HepG2 (cell line): Measurements from ENCODE around the gene MEG3. TPM values are rescaled to one million over a fixed set of nuclear protein-coding genes. Genes with fewer than 3 reads are reported as not detected.

Experiments used
- ARNT ChIP-seq: fragments of 450-650 bp; IDR thresholded peaks from 2 replicates; pipeline ENCODE4 v1.6.1; 2017
- CBFB ChIP-seq: sonication (generic); formaldehyde crosslinking; IDR thresholded peaks from 2 replicates; pipeline ENCODE4 v1.4.0; 2020; ENCODE audit warnings: missing genetic modification reagents
- CTCF ChIP-seq: sonication (generic); formaldehyde crosslinking; IDR thresholded peaks from 2 replicates; pipeline ENCODE4 v1.5.0; 2020; ENCODE audit warnings: mild to moderate bottlenecking, missing genetic modification reagents, moderate library complexity
- EEA1 ChIP-seq: sonication (generic); formaldehyde crosslinking; IDR thresholded peaks from 2 replicates; pipeline ENCODE4 v1.5.1; 2020; ENCODE audit warnings: mild to moderate bottlenecking, missing genetic modification reagents, borderline replicate concordance
- FOXK1 ChIP-seq: sonication (generic); formaldehyde crosslinking; IDR thresholded peaks from 2 replicates; pipeline ENCODE4 v1.4.0; 2020; ENCODE audit warnings: low read depth, missing genetic modification reagents, borderline replicate concordance
- FOXK2 ChIP-seq: fragments of 450-650 bp; IDR thresholded peaks from 2 replicates; pipeline ENCODE4 v1.6.1; 2016
- HMGXB4 ChIP-seq, 2 experiments: sonication (generic) in 1 of 2; formaldehyde crosslinking in 1 of 2; IDR thresholded peaks; 2 replicates each; pipeline versions ENCODE4 v1.4.0 to v1.6.1; 2018 to 2020; ENCODE audit warnings: missing genetic modification reagents in 2 of 2, borderline replicate concordance in 1 of 2, low read depth in 1 of 2, mild to moderate bottlenecking in 1 of 2, missing biosample characterization in 1 of 2
- KLF16 ChIP-seq, 2 experiments: sonication (generic) in 1 of 2; formaldehyde crosslinking in 1 of 2; IDR thresholded peaks; 2 replicates each; pipeline versions ENCODE4 v1.6.1 to v1.8.0; 2016 to 2023; ENCODE audit warnings: missing genetic modification reagents in 2 of 2, missing compliant biosample characterization in 1 of 2
- MAZ ChIP-seq, 2 experiments: sonication (generic) in 1 of 2; formaldehyde crosslinking in 1 of 2; IDR thresholded peaks; 2 replicates each; pipeline versions ENCODE4 v1.5.0 to v1.6.1; 2012 to 2020; ENCODE audit warnings: low read depth in 2 of 2, mild to moderate bottlenecking in 2 of 2, borderline replicate concordance in 1 of 2, improper control_type of control experiment in 1 of 2, low read length in 1 of 2, missing genetic modification reagents in 1 of 2, moderate library complexity in 1 of 2
- NFE2L1 ChIP-seq: sonication (generic); formaldehyde crosslinking; IDR thresholded peaks from 2 replicates; pipeline ENCODE4 v1.4.0; 2020; ENCODE audit warnings: missing genetic modification reagents, mild to moderate bottlenecking, borderline replicate concordance
- NKX3-1 ChIP-seq: sonication (generic); formaldehyde crosslinking; IDR thresholded peaks from 2 replicates; pipeline ENCODE4 v1.5.0; 2020; ENCODE audit warnings: missing genetic modification reagents
- NONO ChIP-seq, 2 experiments: fragments of 450-650 bp in 1 of 2; sonication (generic) in 1 of 2; formaldehyde crosslinking in 1 of 2; IDR thresholded peaks in 1 of 2; conservative IDR thresholded peaks in 1 of 2; 2 replicates each; pipeline versions ENCODE4 v1.6.1 to v1.8.0; 2017 to 2022; ENCODE audit warnings: mild to moderate bottlenecking in 1 of 2, missing genetic modification reagents in 1 of 2, moderate library complexity in 1 of 2
- SCMH1 ChIP-seq: sonication (generic); formaldehyde crosslinking; IDR thresholded peaks from 2 replicates; pipeline ENCODE4 v1.9.0; 2021; ENCODE audit warnings: missing genetic modification reagents, mild to moderate bottlenecking, borderline replicate concordance
- SOX6 ChIP-seq, 2 experiments: fragments of 450-650 bp in 1 of 2; sonication (generic) in 1 of 2; formaldehyde crosslinking in 1 of 2; IDR thresholded peaks; 2 replicates each; pipeline versions ENCODE4 v1.4.0 to v1.6.1; 2017 to 2020; ENCODE audit warnings: antibody characterized with exemption in 1 of 2, mild to moderate bottlenecking in 1 of 2, missing genetic modification reagents in 1 of 2
- SSRP1 ChIP-seq: IDR thresholded peaks from 2 replicates; pipeline ENCODE4 v1.6.1; 2016; ENCODE audit warnings: control low read depth
- TBX2 ChIP-seq: sonication (generic); formaldehyde crosslinking; IDR thresholded peaks from 2 replicates; pipeline ENCODE4 v1.5.0; 2020; ENCODE audit warnings: missing genetic modification reagents, mild to moderate bottlenecking, borderline replicate concordance
- TCF7 ChIP-seq: sonication (generic); IDR thresholded peaks from 2 replicates; pipeline ENCODE4 v1.6.1; 2016; ENCODE audit warnings: antibody characterized with exemption, low read depth
- ZBTB25 ChIP-seq: IDR thresholded peaks from 2 replicates; pipeline ENCODE4 v1.6.1; 2018; ENCODE audit warnings: missing genetic modification reagents
- ZNF232 ChIP-seq: sonication (generic); formaldehyde crosslinking; IDR thresholded peaks from 2 replicates; pipeline ENCODE4 v1.4.0; 2020; ENCODE audit warnings: missing genetic modification reagents, borderline replicate concordance
- ZNF441 ChIP-seq: sonication (generic); formaldehyde crosslinking; IDR thresholded peaks from 2 replicates; pipeline ENCODE4 v1.7.0; 2021; ENCODE audit warnings: missing genetic modification reagents, borderline replicate concordance
- ZNF564 ChIP-seq: sonication (generic); formaldehyde crosslinking; IDR thresholded peaks from 2 replicates; pipeline ENCODE4 v1.8.1; 2023; ENCODE audit warnings: mild to moderate bottlenecking, missing genetic modification reagents
- ZNF777 ChIP-seq: sonication (generic); formaldehyde crosslinking; IDR thresholded peaks from 2 replicates; pipeline ENCODE4 v1.4.0; 2020; ENCODE audit warnings: missing genetic modification reagents
- ZNF891 ChIP-seq: sonication (generic); formaldehyde crosslinking; IDR thresholded peaks from 2 replicates; pipeline ENCODE4 v1.5.0; 2020; ENCODE audit warnings: mild to moderate bottlenecking, missing genetic modification reagents
- ZSCAN21 ChIP-seq: sonication (generic); formaldehyde crosslinking; IDR thresholded peaks from 2 replicates; pipeline ENCODE4 v1.8.0; 2022; ENCODE audit warnings: mild to moderate bottlenecking, missing genetic modification reagents, moderate library complexity, borderline replicate concordance
- polyA plus RNA-seq, 8 experiments: library from polyadenylated mRNA; depleted of rRNA in 3 of 8; stranded (reverse) in 7 of 8; unstranded in 1 of 8; fragments of >200 nt; fragmentation: Illumina TruSeq in 4 of 8; extraction: Trizol in 4 of 8; gene quantifications; 2 replicates each; pipeline versions ENCODE4 v1.2.1 to v1.2.3, GENCODE V29; 2011 to 2016; ENCODE audit warnings: low read depth in 4 of 8, missing spikeins in 1 of 8, mixed read lengths in 1 of 8; ENCODE audit not compliant: insufficient read depth in 1 of 8
- total RNA-seq, 5 experiments: library from RNA; depleted of rRNA; stranded (reverse); fragments of >200 nt; fragmentation: Illumina TruSeq; extraction: Trizol; gene quantifications; 2 replicates each; pipeline ENCODE4 v1.2.3, GENCODE V29; 2016; ENCODE audit warnings: low read depth in 1 of 5

MEG3 gene
- total and polyA plus RNA-seq, 2 of the 13 experiments (the other 11 are each of a cell fraction or from before 2014, with no cell fraction given): 0.17 TPM; not detected in 1

GRCh38 chr14:100902295-100903133 lies 76.6 kb downstream of the MEG3 start (continued):
- TF ChIP-seq ZBTB25 (CRISPR knock-in tag): no peak
- no peak for TF ChIP-seq ARNT
- TF ChIP-seq TBX2 (CRISPR knock-in tag): no peak
- peak; percentile 23; the same call in 1 of the 2 replicates for TF ChIP-seq ZNF891
- no peak for TF ChIP-seq EEA1 (CRISPR knock-in tag)
- TF ChIP-seq ZSCAN21 (CRISPR knock-in tag): no peak
- peak in 1 of 2 experiments; percentile 28; a peak in 1 of 4 replicates for TF ChIP-seq HMGXB4 (CRISPR knock-in tag; IDR thresholded peaks at IDR 0.05; ENCODE audit: borderline replicate concordance in 1 of 2, low read depth in 1 of 2)
- TF ChIP-seq KLF16 (CRISPR knock-in tag; IDR thresholded peaks at IDR 0.05): no peak
- TF ChIP-seq CBFB: no peak
- no peak for TF ChIP-seq MAZ (IDR thresholded peaks at IDR 0.05; ENCODE audit: borderline replicate concordance, low read depth, low read length)
- TF ChIP-seq MAZ (CRISPR knock-in tag; IDR thresholded peaks at IDR 0.05; ENCODE audit: low read depth): no peak
- TF ChIP-seq SSRP1 (CRISPR knock-in tag): no peak
- TF ChIP-seq CTCF (CRISPR knock-in tag): peak; percentile 65
- TF ChIP-seq NFE2L1 (CRISPR knock-in tag): no peak
- TF ChIP-seq ZNF232 (CRISPR knock-in tag): no peak
- TF ChIP-seq FOXK2: no peak
- no peak for TF ChIP-seq NONO (IDR thresholded peaks at IDR 0.05)
- no peak for TF ChIP-seq NONO (CRISPR knock-in tag; conservative IDR thresholded peaks at IDR 0.05)
- TF ChIP-seq SCMH1 (CRISPR knock-in tag): no peak
- TF ChIP-seq ZNF777 (CRISPR knock-in tag): peak; percentile 13; the same call in 1 of the 2 replicates
- TF ChIP-seq ZNF441 (CRISPR knock-in tag): no peak
- TF ChIP-seq NKX3-1 (CRISPR knock-in tag): no peak
- TF ChIP-seq SOX6 (IDR thresholded peaks at IDR 0.05): no peak
- TF ChIP-seq SOX6 (CRISPR knock-in tag; IDR thresholded peaks at IDR 0.05): no peak
- no peak for TF ChIP-seq FOXK1 (CRISPR knock-in tag)
- TF ChIP-seq ZNF564: no peak
- no peak for TF ChIP-seq TCF7
